Breast epithelium (tissue), 3 donors: Measurements from ENCODE around the gene HNRNPA0.
"Not testable (repeated sequence)": the region's sequence is repeated elsewhere in the genome, so short reads cannot be mapped to it uniquely, and the experiment has no call there.

Experiments used
- POLR2A ChIP-seq: fragments of 450-650 bp; IDR thresholded peaks from one replicate; pipeline ENCODE4 v1.6.1; 2016; ENCODE audit warnings: antibody characterized with exemption, mild to moderate bottlenecking, moderate library complexity
- TF ChIP-seq, protein P1 (sequence below), 3 donors: fragments of 450-650 bp; IDR thresholded peaks; one replicate each; pipeline ENCODE4 v1.5.1; 2016 to 2017; ENCODE audit warnings: antibody characterized with exemption in 3 of 3, mild to moderate bottlenecking in 3 of 3, moderate library complexity in 3 of 3

DNA sequence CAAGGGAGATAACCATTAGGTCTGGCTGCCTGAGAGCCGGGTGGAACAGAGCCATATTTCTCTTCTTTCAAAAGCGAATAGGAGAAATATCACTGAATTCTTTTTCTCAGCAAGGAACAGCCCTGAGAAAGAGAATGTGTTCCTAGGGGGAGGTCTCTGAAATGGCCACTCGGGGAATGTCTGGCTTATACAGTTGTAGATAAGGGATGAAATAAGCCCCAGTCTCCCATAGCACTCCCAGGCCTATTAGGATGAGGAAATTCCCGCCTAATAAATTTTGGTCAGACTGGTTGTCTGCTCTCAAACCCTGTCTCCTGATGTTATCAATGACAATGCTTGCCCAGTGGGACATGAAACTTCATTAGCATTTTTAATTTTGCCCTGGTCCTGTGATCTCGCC, 13.8 kb upstream of the HNRNPA0 start:
- TF ChIP-seq, protein P1, sequence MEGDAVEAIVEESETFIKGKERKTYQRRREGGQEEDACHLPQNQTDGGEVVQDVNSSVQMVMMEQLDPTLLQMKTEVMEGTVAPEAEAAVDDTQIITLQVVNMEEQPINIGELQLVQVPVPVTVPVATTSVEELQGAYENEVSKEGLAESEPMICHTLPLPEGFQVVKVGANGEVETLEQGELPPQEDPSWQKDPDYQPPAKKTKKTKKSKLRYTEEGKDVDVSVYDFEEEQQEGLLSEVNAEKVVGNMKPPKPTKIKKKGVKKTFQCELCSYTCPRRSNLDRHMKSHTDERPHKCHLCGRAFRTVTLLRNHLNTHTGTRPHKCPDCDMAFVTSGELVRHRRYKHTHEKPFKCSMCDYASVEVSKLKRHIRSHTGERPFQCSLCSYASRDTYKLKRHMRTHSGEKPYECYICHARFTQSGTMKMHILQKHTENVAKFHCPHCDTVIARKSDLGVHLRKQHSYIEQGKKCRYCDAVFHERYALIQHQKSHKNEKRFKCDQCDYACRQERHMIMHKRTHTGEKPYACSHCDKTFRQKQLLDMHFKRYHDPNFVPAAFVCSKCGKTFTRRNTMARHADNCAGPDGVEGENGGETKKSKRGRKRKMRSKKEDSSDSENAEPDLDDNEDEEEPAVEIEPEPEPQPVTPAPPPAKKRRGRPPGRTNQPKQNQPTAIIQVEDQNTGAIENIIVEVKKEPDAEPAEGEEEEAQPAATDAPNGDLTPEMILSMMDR (IDR thresholded peaks at IDR 0.05): not testable (repeated sequence)
- not testable (repeated sequence) for TF ChIP-seq POLR2A
